ENCODE measurements around the gene NKAPL. TPM values are rescaled to one million over a fixed set of nuclear protein-coding genes. Genes with fewer than 3 reads are reported as not detected.

Gene NKAPL
- total and polyA plus RNA-seq, 2 of the 13 experiments (the other 11 are each of a cell fraction or from before 2014, with no cell fraction given): not detected

DNA sequence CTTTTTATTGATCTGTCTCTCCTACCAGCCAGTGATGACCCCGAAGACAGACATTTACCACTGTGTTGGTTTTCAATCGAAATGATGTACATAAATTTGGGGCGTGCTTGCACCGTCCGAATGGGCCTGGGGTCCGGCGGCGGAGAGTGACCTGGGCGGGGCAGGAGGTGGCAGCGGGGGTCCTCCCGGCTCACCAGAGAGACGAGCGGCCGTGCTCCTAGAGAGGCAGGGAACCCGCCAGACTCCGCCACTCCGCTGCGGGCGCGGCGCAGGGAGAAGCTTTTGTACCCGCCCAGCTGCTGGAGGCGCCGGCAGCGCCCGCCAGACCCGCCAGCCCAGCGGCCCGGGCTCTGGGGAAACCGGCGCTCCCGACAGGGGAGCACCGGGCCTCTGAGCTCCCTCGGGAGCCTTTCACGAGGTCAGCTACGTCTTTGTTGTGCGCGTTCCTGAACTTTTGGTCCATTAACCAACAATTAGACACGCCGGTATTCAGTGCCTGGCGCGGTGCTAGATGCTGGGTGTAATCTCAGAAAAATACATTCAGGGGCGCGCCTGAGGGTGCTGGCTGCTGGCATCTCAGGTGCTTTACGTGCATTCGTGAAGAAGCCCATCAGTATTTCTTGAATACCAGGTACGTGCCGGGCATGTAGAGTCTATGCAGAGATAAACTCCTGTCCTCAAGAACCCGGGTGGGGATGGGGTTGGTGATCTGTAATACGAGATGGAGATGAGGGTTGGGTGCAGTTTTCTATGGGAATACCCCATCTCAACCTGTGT, 22.4 kb downstream of the NKAPL start, which contains the start of gene PGBD1 (continued):
- TF ChIP-seq, protein P1, sequence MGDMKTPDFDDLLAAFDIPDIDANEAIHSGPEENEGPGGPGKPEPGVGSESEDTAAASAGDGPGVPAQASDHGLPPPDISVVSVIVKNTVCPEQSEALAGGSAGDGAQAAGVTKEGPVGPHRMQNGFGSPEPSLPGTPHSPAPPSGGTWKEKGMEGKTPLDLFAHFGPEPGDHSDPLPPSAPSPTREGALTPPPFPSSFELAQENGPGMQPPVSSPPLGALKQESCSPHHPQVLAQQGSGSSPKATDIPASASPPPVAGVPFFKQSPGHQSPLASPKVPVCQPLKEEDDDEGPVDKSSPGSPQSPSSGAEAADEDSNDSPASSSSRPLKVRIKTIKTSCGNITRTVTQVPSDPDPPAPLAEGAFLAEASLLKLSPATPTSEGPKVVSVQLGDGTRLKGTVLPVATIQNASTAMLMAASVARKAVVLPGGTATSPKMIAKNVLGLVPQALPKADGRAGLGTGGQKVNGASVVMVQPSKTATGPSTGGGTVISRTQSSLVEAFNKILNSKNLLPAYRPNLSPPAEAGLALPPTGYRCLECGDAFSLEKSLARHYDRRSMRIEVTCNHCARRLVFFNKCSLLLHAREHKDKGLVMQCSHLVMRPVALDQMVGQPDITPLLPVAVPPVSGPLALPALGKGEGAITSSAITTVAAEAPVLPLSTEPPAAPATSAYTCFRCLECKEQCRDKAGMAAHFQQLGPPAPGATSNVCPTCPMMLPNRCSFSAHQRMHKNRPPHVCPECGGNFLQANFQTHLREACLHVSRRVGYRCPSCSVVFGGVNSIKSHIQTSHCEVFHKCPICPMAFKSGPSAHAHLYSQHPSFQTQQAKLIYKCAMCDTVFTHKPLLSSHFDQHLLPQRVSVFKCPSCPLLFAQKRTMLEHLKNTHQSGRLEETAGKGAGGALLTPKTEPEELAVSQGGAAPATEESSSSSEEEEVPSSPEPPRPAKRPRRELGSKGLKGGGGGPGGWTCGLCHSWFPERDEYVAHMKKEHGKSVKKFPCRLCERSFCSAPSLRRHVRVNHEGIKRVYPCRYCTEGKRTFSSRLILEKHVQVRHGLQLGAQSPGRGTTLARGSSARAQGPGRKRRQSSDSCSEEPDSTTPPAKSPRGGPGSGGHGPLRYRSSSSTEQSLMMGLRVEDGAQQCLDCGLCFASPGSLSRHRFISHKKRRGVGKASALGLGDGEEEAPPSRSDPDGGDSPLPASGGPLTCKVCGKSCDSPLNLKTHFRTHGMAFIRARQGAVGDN (CRISPR knock-in tag; IDR thresholded peaks at IDR 0.05): peak; percentile 84
- TF ChIP-seq, protein P2, sequence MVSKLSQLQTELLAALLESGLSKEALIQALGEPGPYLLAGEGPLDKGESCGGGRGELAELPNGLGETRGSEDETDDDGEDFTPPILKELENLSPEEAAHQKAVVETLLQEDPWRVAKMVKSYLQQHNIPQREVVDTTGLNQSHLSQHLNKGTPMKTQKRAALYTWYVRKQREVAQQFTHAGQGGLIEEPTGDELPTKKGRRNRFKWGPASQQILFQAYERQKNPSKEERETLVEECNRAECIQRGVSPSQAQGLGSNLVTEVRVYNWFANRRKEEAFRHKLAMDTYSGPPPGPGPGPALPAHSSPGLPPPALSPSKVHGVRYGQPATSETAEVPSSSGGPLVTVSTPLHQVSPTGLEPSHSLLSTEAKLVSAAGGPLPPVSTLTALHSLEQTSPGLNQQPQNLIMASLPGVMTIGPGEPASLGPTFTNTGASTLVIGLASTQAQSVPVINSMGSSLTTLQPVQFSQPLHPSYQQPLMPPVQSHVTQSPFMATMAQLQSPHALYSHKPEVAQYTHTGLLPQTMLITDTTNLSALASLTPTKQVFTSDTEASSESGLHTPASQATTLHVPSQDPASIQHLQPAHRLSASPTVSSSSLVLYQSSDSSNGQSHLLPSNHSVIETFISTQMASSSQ (IDR thresholded peaks at IDR 0.05; ENCODE audit: low read depth): no peak
- TF ChIP-seq, protein P2 (CRISPR knock-in tag; IDR thresholded peaks at IDR 0.05; ENCODE audit: borderline replicate concordance): peak; percentile 35; the same call in 1 of the 2 replicates
- TF ChIP-seq ZNF30 (CRISPR knock-in tag; IDR thresholded peaks at IDR 0.05): no peak
- TF ChIP-seq KLF15 (CRISPR knock-in tag; IDR thresholded peaks at IDR 0.05; ENCODE audit: borderline replicate concordance): peak; percentile 84
- 0 out of 2 replicates have a peak, but pooled peaks have one; percentile 71 for TF ChIP-seq MZF1 (CRISPR knock-in tag; IDR thresholded peaks at IDR 0.05; ENCODE audit: borderline replicate concordance)
- TF ChIP-seq ZSCAN12 (CRISPR knock-in tag; IDR thresholded peaks at IDR 0.05): no peak
- peak; percentile 96 for TF ChIP-seq ZNF605 (CRISPR knock-in tag; IDR thresholded peaks at IDR 0.05)
- TF ChIP-seq JUN (CRISPR knock-in tag; IDR thresholded peaks at IDR 0.05): no peak
- TF ChIP-seq, protein P3, sequence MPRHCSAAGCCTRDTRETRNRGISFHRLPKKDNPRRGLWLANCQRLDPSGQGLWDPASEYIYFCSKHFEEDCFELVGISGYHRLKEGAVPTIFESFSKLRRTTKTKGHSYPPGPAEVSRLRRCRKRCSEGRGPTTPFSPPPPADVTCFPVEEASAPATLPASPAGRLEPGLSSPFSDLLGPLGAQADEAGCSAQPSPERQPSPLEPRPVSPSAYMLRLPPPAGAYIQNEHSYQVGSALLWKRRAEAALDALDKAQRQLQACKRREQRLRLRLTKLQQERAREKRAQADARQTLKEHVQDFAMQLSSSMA (CRISPR knock-in tag; IDR thresholded peaks at IDR 0.05): no peak
- TF ChIP-seq ZNF331 (CRISPR knock-in tag; IDR thresholded peaks at IDR 0.05): peak; percentile 19; the same call in 1 of the 2 replicates
- TF ChIP-seq MAZ (IDR thresholded peaks at IDR 0.05; ENCODE audit: borderline replicate concordance, low read depth, low read length): no peak
- TF ChIP-seq MAZ (CRISPR knock-in tag; IDR thresholded peaks at IDR 0.05; ENCODE audit: low read depth): peak; percentile 86
- peak; percentile 15; the same call in 1 of the 2 replicates for TF ChIP-seq ZSCAN9 (CRISPR knock-in tag; IDR thresholded peaks at IDR 0.05; ENCODE audit: borderline replicate concordance)
- TF ChIP-seq, protein P4, sequence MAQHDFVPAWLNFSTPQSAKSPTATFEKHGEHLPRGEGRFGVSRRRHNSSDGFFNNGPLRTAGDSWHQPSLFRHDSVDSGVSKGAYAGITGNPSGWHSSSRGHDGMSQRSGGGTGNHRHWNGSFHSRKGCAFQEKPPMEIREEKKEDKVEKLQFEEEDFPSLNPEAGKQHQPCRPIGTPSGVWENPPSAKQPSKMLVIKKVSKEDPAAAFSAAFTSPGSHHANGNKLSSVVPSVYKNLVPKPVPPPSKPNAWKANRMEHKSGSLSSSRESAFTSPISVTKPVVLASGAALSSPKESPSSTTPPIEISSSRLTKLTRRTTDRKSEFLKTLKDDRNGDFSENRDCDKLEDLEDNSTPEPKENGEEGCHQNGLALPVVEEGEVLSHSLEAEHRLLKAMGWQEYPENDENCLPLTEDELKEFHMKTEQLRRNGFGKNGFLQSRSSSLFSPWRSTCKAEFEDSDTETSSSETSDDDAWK (CRISPR knock-in tag; IDR thresholded peaks at IDR 0.05): no peak
- 0 out of 2 replicates have a peak, but pooled peaks have one; percentile 90 for TF ChIP-seq KLF12 (CRISPR knock-in tag; IDR thresholded peaks at IDR 0.05; ENCODE audit: borderline replicate concordance)
- TF ChIP-seq CCDC6 (CRISPR knock-in tag; IDR thresholded peaks at IDR 0.05): peak; percentile 66; the same call in 1 of the 2 replicates
- TF ChIP-seq MXD4 (CRISPR knock-in tag; IDR thresholded peaks at IDR 0.05): 0 out of 2 replicates have a peak, but pooled peaks have one; percentile 26
- TF ChIP-seq CEBPB (IDR thresholded peaks at IDR 0.05; ENCODE audit: borderline replicate concordance, low read depth, low read length): no peak

Measured in HepG2 (cell line).